ENCODE data around the gene TNS3. TPM values are rescaled to one million over a fixed set of nuclear protein-coding genes. Genes with fewer than 3 reads are reported as not detected.
"Not testable (repeated sequence)": the region's sequence is repeated elsewhere in the genome, so short reads cannot be mapped to it uniquely, and the experiment has no call there.

Gene TNS3
- polyA plus RNA-seq, 3 donors: 92.4 to 94.7 (median 93.7) TPM

- DNase-seq: no peak
These were observed 128.5 kb downstream of the TNS3 start for GRCh38 chr7:47453093-47454061.

DNA sequence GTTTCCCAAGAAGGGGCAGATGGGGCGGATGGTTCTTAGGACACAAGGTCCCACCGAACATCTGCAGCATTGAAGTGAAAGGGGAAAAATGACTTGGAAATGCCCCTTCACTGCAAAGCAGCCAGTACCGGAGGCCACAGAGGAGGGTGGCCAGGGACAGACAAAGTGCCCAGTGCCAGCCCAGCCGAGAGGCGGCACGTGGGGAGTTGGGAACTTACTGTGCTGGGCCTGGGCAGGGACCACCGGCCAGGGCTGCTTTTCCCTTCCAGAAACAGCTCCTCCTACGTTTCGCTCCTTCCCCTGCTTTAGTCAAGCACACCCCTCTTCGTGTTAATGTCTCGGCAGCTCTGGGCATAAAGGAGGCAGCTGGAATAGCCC is 129.2 kb downstream of the TNS3 start:
- DNase-seq: no peak

GRCh38 chr7:47452295-47452694 is 129.6 kb downstream of the TNS3 start:
- DNase-seq: no peak

DNA sequence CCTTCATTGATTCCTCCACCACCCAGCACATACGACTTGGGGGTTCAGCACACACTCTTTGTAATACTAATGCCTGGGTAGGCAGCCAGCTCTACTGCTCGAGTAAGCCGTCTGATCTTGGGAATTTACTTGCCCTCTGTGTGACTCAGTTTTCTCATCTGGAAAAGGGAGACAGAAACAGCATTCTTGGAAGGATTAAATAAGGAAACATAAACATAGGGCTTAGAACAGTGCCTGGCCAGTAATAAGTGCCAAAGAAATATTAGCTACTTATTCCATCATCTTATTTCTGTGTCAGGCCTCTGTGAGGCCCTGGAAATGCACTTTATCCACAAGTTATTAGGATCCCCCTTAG is 130.1 kb downstream of the TNS3 start:
- DNase-seq: no peak

- DNase-seq: no peak
These were observed 131.9 kb downstream of the TNS3 start for GRCh38 chr7:47449810-47450590.

- no peak for DNase-seq
These were observed 132.9 kb downstream of the TNS3 start for GRCh38 chr7:47448971-47449370.

- no peak for DNase-seq
These were observed 134.1 kb downstream of the TNS3 start for GRCh38 chr7:47447621-47448349.

DNA sequence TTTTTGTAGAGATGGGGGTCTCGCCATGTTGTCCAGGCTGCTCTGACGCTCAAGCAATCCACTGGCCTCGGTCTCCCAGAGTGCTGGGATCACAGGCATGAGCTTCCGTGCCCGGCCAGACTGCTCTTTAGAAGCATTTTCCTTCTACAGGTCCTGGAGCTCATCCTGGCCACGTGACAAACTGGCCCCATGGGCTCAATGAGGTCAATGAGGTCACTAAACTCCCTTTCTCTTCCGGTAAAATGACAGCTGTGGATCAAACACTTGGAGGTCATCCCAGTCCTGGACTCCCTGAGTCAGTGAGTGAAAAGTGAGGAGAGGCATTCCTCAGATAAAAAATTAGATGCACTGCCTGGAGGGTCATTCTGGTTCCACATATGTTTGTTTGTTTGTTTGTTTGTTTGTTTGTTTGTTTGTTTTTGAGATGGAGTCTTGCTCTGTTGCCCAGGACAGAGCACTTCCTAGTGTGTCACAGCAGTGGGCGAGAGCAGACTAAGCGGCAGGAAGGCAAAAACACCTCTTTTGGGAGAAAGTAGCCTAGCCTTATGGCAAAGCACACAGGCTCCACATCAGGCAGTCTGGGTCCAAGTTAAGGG is 134.9 kb downstream of the TNS3 start:
- DNase-seq: no peak

DNA sequence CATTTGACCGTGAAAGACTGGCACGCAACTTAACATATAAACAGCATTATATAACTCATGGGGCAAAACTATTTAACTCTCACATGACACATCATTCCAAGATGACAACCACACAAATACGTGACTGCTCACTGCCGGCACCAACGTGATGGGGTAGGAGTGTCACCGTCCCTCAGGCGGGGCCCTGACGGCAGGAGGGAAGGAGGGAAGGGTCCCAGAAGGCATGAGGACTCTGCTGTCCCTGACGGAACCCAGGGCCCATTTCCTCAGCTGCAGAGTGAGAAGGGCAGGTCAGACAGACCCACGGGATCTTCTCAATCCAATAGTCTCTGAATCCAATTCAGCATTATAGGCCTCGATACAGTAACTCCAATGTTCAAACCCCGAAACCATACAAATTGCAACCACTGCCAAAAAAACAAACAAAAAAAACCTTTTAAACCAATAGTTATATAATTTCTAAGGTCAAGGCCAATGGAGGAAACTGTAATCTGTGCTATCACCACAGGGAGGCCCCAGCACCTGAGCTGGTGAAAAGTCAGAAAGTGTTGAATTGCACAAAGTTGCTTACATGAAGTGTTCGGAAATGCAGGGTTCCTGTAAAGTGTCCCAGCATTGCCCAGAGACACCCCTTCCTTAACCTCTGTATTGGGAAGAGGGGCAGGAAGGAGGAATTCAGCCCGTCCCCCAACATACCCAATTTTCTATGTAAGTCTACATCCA is 137.4 kb downstream of the TNS3 start:
- DNase-seq: no peak

GRCh38 chr7:47443049-47443448 is 138.9 kb downstream of the TNS3 start:
- no peak for DNase-seq

GRCh38 chr7:47442605-47442865 is 139.4 kb downstream of the TNS3 start:
- DNase-seq: no peak

DNA sequence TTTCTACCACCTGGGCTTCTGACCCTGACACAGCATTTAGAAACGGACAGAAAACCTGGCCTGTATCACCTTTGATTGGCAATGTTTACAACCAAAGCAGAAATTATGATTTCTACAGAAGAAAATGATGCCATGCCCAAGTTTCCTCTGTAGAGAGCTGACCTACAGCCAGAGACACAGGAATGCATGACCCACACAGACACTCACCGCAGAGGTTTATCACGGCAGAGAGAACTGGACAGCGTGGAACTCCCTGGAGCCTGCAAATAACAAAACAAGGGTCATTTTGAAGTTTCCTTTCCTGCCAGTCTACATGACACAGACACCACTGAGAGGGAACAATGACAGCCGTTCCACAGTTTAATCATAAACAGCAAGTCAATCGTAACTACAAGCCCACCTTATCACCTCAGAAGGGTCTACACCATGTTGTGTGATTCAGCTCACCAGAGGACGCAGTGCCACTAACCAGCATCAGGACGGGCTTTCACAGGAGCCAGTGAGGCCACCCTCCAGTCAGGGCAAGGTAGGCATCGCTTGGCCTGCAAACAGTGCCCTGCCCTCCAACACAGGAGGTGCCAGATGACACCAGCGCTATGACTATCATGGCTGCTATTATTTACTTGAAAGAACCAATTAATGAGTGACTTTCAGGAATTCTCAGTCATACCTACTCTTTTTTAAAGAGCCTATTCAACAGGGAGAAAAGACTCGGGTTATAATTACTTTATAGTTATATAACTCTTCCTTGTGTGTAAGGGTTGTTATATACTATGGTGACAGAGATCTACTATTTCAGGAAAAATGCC is 139.9 kb downstream of the TNS3 start:
- DNase-seq: no peak

GRCh38 chr7:47441048-47441447 is 140.9 kb downstream of the TNS3 start:
- not testable (repeated sequence) for DNase-seq

DNA sequence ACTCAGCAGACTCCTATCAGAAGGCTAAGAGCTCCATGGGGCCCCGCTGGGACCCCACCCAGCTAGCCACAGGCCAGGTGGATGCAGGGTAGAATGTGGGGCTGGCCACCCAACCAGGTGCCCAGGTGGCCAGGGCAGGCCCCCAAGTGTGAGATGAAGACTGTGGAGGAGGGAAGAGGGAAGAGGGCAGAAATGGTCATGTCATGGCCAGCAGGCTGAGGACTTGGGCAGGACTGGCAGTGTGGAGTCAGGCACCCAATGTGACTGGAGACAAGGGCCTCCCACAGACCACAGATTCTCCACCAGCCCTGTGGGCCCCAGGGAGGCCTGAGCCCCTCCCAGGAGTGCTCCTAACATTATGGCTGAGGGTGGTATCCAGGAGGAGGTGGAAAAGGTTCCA is 141.6 kb downstream of the TNS3 start:
- DNase-seq: no peak

- DNase-seq: no peak
These were observed 142.7 kb downstream of the TNS3 start for GRCh38 chr7:47439181-47439667.

GRCh38 chr7:47438411-47439029 is 143.4 kb downstream of the TNS3 start:
- DNase-seq: no peak

- peak; percentile 68 for DNase-seq
These were observed 146.0 kb downstream of the TNS3 start for GRCh38 chr7:47435889-47436312.

DNA sequence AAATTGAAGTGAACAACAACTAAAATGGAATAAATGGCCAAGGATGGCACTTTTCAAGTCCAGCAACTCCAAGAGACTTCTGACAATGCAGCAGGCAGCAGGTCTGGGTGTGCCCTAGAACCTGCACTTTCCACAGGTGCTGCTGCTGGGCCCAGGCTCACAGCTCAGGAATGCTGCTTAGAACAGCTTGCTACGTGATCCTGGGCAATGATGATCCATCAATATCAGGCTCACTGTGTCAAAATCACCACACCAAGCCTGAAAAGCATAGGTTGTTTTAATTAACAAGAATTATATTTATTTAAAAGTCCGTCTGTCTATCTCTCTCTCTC is 148.4 kb downstream of the TNS3 start:
- DNase-seq: no peak

DNA sequence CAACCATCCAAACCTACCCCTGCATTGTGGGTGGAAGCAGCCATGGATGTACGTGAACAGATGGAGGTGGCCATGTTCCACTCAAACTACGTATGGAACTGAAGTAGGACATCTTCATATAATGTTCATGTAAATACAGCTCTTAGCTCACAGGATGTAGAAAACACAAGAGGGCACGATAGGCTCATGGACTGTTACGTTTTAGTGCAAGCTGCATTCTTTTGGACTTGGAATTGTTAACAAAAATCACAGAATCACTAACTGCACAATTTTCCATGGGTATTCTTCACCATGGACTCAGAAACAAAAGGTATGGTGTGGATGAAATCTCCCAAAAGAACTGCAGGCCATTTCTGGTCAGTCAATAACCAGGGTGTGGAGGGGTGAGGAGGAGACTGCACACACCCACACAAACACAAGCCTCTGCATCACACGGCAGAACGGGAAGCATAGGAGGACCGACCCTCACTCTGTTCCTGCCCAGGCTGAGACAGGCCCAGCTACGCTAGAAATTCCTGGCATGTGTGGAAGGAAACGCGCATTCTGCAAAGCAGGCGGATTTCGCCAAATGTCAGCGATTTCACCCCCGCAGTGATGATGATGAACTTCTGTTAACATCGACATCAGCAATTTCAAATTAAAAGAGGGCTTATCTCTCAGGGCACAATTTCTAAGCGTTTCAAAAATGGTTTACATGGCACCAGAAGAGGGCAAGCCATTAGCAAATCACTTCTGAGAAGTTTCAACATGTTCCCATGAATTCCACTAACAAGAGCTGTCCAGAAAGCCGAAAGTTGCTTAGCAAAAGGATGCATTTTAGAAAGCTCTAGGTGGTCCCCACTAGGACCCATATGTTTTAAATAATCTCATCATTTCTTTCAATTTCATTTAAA is 149.0 kb downstream of the TNS3 start:
- no peak for DNase-seq

All from renal pelvis (tissue), 4 donors.